ENCODE results near the gene CMTM3. TPM values are rescaled to one million over a fixed set of nuclear protein-coding genes. Genes with fewer than 3 reads are reported as not detected.
A peak's percentile ranks its signal among the peaks of the same experiment; 100 is the strongest.

CMTM3 gene
- total and polyA plus RNA-seq, 9 of the 15 experiments (the other 6 are each of a cell fraction or from before 2014, with no cell fraction given), result 4.6 to 33.4 (median 17.5) TPM

- peak; percentile 45; the same call in 1 of the 2 replicates for TF ChIP-seq SNAPC5 (CRISPR knock-in tag; IDR thresholded peaks at IDR 0.05)
- TF ChIP-seq ZBTB2 (IDR thresholded peaks at IDR 0.05), result peak; percentile 78
- no peak for TF ChIP-seq TAF15 (IDR thresholded peaks at IDR 0.05; ENCODE audit: low read depth, low read length)
- no peak for TF ChIP-seq RNF219 (CRISPR knock-in tag; IDR thresholded peaks at IDR 0.05)
- TF ChIP-seq GTF2A2 (tag; IDR thresholded peaks at IDR 0.05), result peak; percentile 82
- no peak for TF ChIP-seq ATF7 (IDR thresholded peaks at IDR 0.05)
- TF ChIP-seq CREBBP (IDR thresholded peaks at IDR 0.05; ENCODE audit: low read depth, low read length), result no peak
- TF ChIP-seq XRCC4 (IDR thresholded peaks at IDR 0.05; ENCODE audit: extremely low read depth, insufficient read depth, insufficient read length), result no peak
- TF ChIP-seq JUNB (CRISPR knock-in tag; conservative IDR thresholded peaks at IDR 0.05), result no peak
- TF ChIP-seq USF2 (CRISPR knock-in tag; IDR thresholded peaks at IDR 0.05), result no peak
- no peak for TF ChIP-seq PRMT5 (CRISPR knock-in tag; IDR thresholded peaks at IDR 0.05)
- no peak for TF ChIP-seq EWSR1 (IDR thresholded peaks at IDR 0.05; ENCODE audit: borderline replicate concordance, low read depth, partially characterized antibody)
- no peak for TF ChIP-seq ELK1 (CRISPR knock-in tag; IDR thresholded peaks at IDR 0.05)
- no peak for TF ChIP-seq ZKSCAN1 (IDR thresholded peaks at IDR 0.05; ENCODE audit: low read depth, low read length)
- TF ChIP-seq SIN3A (IDR thresholded peaks at IDR 0.05; ENCODE audit: borderline replicate concordance in 2 of 2, control insufficient read depth in 1 of 2, low read depth in 2 of 2, low read length in 2 of 2), result no peak
- no peak for TF ChIP-seq CEBPG (CRISPR knock-in tag; IDR thresholded peaks at IDR 0.05)
- TF ChIP-seq CEBPG (tag; conservative IDR thresholded peaks at IDR 0.05 in 1 of 2, IDR thresholded peaks at IDR 0.05 in 1 of 2), result no peak
- TF ChIP-seq TCF7L2 (IDR thresholded peaks at IDR 0.05; ENCODE audit: low read depth, low read length), result no peak
These were observed 748 bp upstream of the CMTM3 start (continued) for GRCh38 chr16:66603537-66604375.
